A673 (cell line): Measurements from ENCODE around the gene TP53I11. TPM values are rescaled to one million over a fixed set of nuclear protein-coding genes. Genes with fewer than 3 reads are reported as not detected.

Experiments used
- BruUV-seq: library from RNA; stranded (reverse); fragments of 400-500 nt; replicated peaks from 2 replicates; lab custom pipeline; 2021; lab: Mats Ljungman, UMichigan
- CTCF ChIA-PET: fragments of 300-600 bp; sonication (Branson Sonifier 250); formaldehyde crosslinking; loops from one replicate; lab custom pipeline; 2022; ENCODE audit warnings: antibody characterized with exemption; lab: Charles Lee
- POLR2A ChIA-PET: fragments of 300-600 bp; sonication (Branson Sonifier 250); formaldehyde crosslinking; loops from one replicate; lab custom pipeline; 2022; ENCODE audit warnings: antibody characterized with exemption; ENCODE audit not compliant: low non-redundant PET; lab: Charles Lee
- DNase-seq: peaks from one replicate; pipeline ENCODE4 v3.0.0-alpha.2; 2015; ENCODE audit warnings: low spot score
- H3K27ac ChIP-seq: fragments of 200-600 bp; sonication (generic); 2 replicates; pipeline ENCODE4 v1.5.1; 2016; ENCODE audit warnings: mixed run types, low read depth, mild to moderate bottlenecking, mixed read lengths, antibody characterized with exemption, low read length; ENCODE audit not compliant: poor library complexity, severe bottlenecking
- H3K27me3 ChIP-seq: fragments of 200-600 bp; sonication (generic); replicated peaks from 2 replicates; pipeline ENCODE4 v1.6.1; 2017; ENCODE audit warnings: mixed run types, low read depth, mild to moderate bottlenecking, mixed read lengths, antibody characterized with exemption, low read length; ENCODE audit not compliant: insufficient read depth, poor library complexity
- H3K36me3 ChIP-seq: fragments of 200-600 bp; sonication (generic); 2 replicates; pipeline ENCODE4 v1.6.1; 2016; ENCODE audit warnings: mixed run types, mild to moderate bottlenecking, mixed read lengths, antibody characterized with exemption, low read length; ENCODE audit not compliant: insufficient read depth, poor library complexity, severe bottlenecking
- H3K4me1 ChIP-seq: fragments of 200-600 bp; sonication (generic); 2 replicates; pipeline ENCODE4 v1.6.1; 2017; ENCODE audit warnings: mixed run types, mild to moderate bottlenecking, mixed read lengths, antibody characterized with exemption, low read length; ENCODE audit not compliant: insufficient read depth, poor library complexity, severe bottlenecking
- H3K4me3 ChIP-seq: fragments of 200-600 bp; sonication (generic); 2 replicates; pipeline ENCODE4 v1.5.1; 2016; ENCODE audit warnings: low read depth, mixed run types, mild to moderate bottlenecking, mixed read lengths, low read length; ENCODE audit not compliant: poor library complexity, severe bottlenecking
- H3K9me3 ChIP-seq: fragments of 200-600 bp; sonication (generic); 2 replicates; pipeline ENCODE4 v1.6.1; 2016; ENCODE audit warnings: mixed run types, low read depth, mild to moderate bottlenecking, mixed read lengths, antibody characterized with exemption, low read length; ENCODE audit not compliant: poor library complexity, severe bottlenecking
- EZH2 ChIP-seq: fragments of 200-600 bp; sonication (generic); IDR thresholded peaks from 2 replicates; pipeline ENCODE4 v1.6.1; 2017; ENCODE audit warnings: borderline replicate concordance, low read depth, mild to moderate bottlenecking, mixed read lengths, antibody characterized with exemption, low read length; ENCODE audit not compliant: poor library complexity, severe bottlenecking
- intact Hi-C: fragments of 100-400 bp; cut with micrococcal nuclease; formaldehyde crosslinking; loops from one replicate; pipeline ENCODE4 v1.10.0; 2022; ENCODE audit not compliant: unreplicated experiment
- total RNA-seq: library from RNA; stranded (reverse); gene quantifications from 2 replicates; pipeline ENCODE4 v1.2.3, GENCODE V29; 2021
- TF ChIP-seq, protein P1 (sequence below): fragments of 300-800, 200-600 bp; sonication (generic); conservative IDR thresholded peaks from 2 replicates; pipeline ENCODE4 v1.5.1; 2017; ENCODE audit warnings: low read depth, mild to moderate bottlenecking, antibody characterized with exemption, low read length, moderate library complexity, mixed read lengths

Gene TP53I11
- total RNA-seq, 1 experiment from 2014 or later = 52.0 TPM

DNA sequence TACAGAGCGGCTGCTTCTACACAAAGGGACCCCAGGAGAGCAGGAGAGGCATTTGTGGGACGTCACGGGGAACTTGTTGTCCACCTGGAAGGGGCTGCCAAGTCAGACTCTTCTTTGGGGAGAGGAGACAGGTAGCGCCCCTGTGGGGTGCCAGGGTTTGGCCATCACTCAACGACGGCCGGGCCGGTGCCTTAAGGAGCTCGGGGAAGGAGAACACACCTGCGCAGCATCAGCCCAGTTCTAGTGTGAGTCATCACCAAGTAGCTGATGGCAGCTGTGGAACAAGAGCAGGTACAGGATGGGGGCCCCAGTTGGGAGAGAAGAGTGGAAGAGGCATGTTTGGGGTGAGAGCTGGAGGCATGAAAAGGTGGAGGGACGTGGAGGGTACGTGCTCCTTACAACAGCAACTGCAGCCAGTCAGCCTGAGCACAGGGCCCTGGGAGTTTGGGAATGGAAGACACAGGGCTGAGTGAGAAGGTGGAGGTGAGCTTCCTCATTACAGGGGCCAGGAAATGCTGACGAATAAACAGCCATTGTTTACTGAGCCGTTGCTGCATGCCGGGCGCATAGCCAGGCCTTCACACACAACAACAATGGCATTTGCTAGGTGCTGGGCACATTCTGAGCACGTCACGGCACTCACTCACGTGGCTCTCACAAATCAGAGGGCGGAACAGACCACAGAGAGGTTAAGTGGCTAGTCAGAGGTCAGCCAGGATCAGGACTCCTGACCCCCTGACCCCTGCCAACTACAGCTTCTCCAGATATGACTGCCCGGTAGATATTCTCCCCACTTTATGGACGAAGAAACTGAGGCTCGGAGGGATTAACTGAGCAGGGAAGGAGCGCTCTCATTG is 29.1 kb upstream of the TP53I11 start:
- Histone ChIP-seq H3K4me1 (peaks cover 15% of the 10 kb centered on the region), H3K27ac (no peak overlapping the region), H3K9me3 (no peaks in the 10 kb centered on the region), H3K27me3 (no peaks in the 10 kb centered on the region), H3K4me3 (no peak overlapping the region), H3K36me3 (no peaks in the 10 kb centered on the region)
- no peak for DNase-seq
- BruUV-seq = no TSS peak
- POLR2A ChIA-PET = no interaction called here
- CTCF ChIA-PET = interaction anchor here (0.9 kb wide), 1 partner anchor 44 kb away, joined by 3 read pairs; no protein-coding TSS in a partner anchor
- TF ChIP-seq, protein P1, sequence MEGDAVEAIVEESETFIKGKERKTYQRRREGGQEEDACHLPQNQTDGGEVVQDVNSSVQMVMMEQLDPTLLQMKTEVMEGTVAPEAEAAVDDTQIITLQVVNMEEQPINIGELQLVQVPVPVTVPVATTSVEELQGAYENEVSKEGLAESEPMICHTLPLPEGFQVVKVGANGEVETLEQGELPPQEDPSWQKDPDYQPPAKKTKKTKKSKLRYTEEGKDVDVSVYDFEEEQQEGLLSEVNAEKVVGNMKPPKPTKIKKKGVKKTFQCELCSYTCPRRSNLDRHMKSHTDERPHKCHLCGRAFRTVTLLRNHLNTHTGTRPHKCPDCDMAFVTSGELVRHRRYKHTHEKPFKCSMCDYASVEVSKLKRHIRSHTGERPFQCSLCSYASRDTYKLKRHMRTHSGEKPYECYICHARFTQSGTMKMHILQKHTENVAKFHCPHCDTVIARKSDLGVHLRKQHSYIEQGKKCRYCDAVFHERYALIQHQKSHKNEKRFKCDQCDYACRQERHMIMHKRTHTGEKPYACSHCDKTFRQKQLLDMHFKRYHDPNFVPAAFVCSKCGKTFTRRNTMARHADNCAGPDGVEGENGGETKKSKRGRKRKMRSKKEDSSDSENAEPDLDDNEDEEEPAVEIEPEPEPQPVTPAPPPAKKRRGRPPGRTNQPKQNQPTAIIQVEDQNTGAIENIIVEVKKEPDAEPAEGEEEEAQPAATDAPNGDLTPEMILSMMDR = no peak
- no peak for TF ChIP-seq EZH2
- intact Hi-C loops = no loop called here

DNA sequence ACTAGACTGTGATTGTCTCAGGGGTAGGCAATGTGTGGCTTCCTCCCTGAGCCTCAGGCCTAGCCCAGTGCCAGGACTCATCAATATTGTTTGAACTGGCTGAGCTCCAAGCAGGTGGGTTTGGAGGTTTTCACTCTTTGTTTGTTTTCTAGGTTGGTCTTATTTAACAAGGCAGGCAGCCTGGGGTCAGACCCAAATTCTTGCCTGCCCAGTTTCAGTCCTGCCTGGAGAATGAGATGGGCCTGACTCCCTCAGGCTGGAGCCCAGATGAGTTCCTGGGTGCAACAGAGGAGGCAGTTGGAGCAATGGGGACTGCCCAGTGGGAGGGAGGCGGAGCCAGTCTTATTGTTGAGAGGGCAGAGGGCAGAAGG is 28.3 kb upstream of the TP53I11 start:
- no peak for TF ChIP-seq EZH2
- TF ChIP-seq, protein P1 = no peak
- Histone ChIP-seq H3K27me3 (no peaks in the 10 kb centered on the region), H3K9me3 (no peaks in the 10 kb centered on the region), H3K36me3 (no peaks in the 10 kb centered on the region), H3K4me3 (no peak overlapping the region), H3K4me1 (peaks cover 15% of the 10 kb centered on the region), H3K27ac (no peak overlapping the region)
- ChIA-PET POLR2A (interaction anchor here (0.6 kb wide), 1 partner anchor 977 kb away, joined by 3 read pairs; no protein-coding TSS in a partner anchor), CTCF (interaction anchor here (0.9 kb wide), 1 partner anchor 43 kb away, joined by 3 read pairs; no protein-coding TSS in a partner anchor)
- BruUV-seq = no TSS peak
- intact Hi-C loops = no loop called here
- DNase-seq = no peak

DNA sequence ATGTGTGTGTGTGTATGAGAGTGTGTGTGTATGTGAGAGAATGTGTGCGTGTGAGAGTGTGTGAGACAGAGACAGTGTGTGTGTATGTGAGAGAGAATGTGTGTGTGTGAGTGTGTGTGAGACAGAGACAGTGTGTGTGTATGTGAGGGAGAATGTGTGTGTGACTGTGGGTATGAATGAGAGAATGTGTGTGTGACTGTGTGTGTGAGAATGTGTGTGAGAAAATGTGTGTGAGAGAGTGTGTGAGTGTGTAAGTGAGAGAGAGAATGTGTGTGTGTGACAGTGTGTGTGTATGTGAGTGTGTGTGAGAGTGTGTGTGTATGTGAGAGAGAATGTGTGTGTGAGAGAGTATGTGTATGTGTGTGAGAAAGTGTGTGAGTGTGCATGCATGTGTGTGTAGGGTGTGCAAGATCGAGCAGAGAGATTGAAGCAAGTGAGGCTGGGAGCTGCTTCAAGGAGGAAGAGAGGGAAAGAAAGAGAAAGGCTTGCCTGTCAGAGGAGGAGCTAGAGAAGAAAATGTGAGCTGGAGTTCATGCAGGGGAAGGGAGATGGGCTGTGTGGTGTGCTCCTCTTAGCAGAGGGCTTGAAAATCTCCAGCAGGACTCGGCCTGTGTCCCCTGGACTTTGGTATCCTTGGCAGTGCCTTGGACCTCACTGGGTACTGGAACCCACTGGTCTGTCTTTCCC is 27.7 kb upstream of the TP53I11 start:
- no TSS peak for BruUV-seq
- POLR2A ChIA-PET = interaction anchor here (0.6 kb wide), 1 partner anchor 978 kb away, joined by 3 read pairs; no protein-coding TSS in a partner anchor
- CTCF ChIA-PET = no interaction called here
- no peak for DNase-seq
- Histone ChIP-seq H3K27me3 (no peaks in the 10 kb centered on the region), H3K36me3 (no peaks in the 10 kb centered on the region), H3K9me3 (no peaks in the 10 kb centered on the region), H3K27ac (no peak overlapping the region), H3K4me3 (no peak overlapping the region), H3K4me1 (peaks cover 15% of the 10 kb centered on the region)
- intact Hi-C loops = no loop called here
- TF ChIP-seq, protein P1 = no peak
- TF ChIP-seq EZH2 = no peak
